A673 (cell line): ENCODE data around the gene MS4A15. TPM values are rescaled to one million over a fixed set of nuclear protein-coding genes. Genes with fewer than 3 reads are reported as not detected.

Experiments used
- BruUV-seq: library from RNA; stranded (reverse); fragments of 400-500 nt; replicated peaks from 2 replicates; lab custom pipeline; 2021; lab: Mats Ljungman, UMichigan
- CTCF ChIA-PET: fragments of 300-600 bp; sonication (Branson Sonifier 250); formaldehyde crosslinking; loops from one replicate; lab custom pipeline; 2022; ENCODE audit warnings: antibody characterized with exemption; lab: Charles Lee
- POLR2A ChIA-PET: fragments of 300-600 bp; sonication (Branson Sonifier 250); formaldehyde crosslinking; loops from one replicate; lab custom pipeline; 2022; ENCODE audit warnings: antibody characterized with exemption; ENCODE audit not compliant: low non-redundant PET; lab: Charles Lee
- DNase-seq: peaks from one replicate; pipeline ENCODE4 v3.0.0-alpha.2; 2015; ENCODE audit warnings: low spot score
- H3K27ac ChIP-seq: fragments of 200-600 bp; sonication (generic); 2 replicates; pipeline ENCODE4 v1.5.1; 2016; ENCODE audit warnings: mixed run types, low read depth, mild to moderate bottlenecking, mixed read lengths, antibody characterized with exemption, low read length; ENCODE audit not compliant: poor library complexity, severe bottlenecking
- H3K27me3 ChIP-seq: fragments of 200-600 bp; sonication (generic); replicated peaks from 2 replicates; pipeline ENCODE4 v1.6.1; 2017; ENCODE audit warnings: mixed run types, low read depth, mild to moderate bottlenecking, mixed read lengths, antibody characterized with exemption, low read length; ENCODE audit not compliant: insufficient read depth, poor library complexity
- H3K36me3 ChIP-seq: fragments of 200-600 bp; sonication (generic); 2 replicates; pipeline ENCODE4 v1.6.1; 2016; ENCODE audit warnings: mixed run types, mild to moderate bottlenecking, mixed read lengths, antibody characterized with exemption, low read length; ENCODE audit not compliant: insufficient read depth, poor library complexity, severe bottlenecking
- H3K4me1 ChIP-seq: fragments of 200-600 bp; sonication (generic); 2 replicates; pipeline ENCODE4 v1.6.1; 2017; ENCODE audit warnings: mixed run types, mild to moderate bottlenecking, mixed read lengths, antibody characterized with exemption, low read length; ENCODE audit not compliant: insufficient read depth, poor library complexity, severe bottlenecking
- H3K4me3 ChIP-seq: fragments of 200-600 bp; sonication (generic); 2 replicates; pipeline ENCODE4 v1.5.1; 2016; ENCODE audit warnings: low read depth, mixed run types, mild to moderate bottlenecking, mixed read lengths, low read length; ENCODE audit not compliant: poor library complexity, severe bottlenecking
- H3K9me3 ChIP-seq: fragments of 200-600 bp; sonication (generic); 2 replicates; pipeline ENCODE4 v1.6.1; 2016; ENCODE audit warnings: mixed run types, low read depth, mild to moderate bottlenecking, mixed read lengths, antibody characterized with exemption, low read length; ENCODE audit not compliant: poor library complexity, severe bottlenecking
- EZH2 ChIP-seq: fragments of 200-600 bp; sonication (generic); IDR thresholded peaks from 2 replicates; pipeline ENCODE4 v1.6.1; 2017; ENCODE audit warnings: borderline replicate concordance, low read depth, mild to moderate bottlenecking, mixed read lengths, antibody characterized with exemption, low read length; ENCODE audit not compliant: poor library complexity, severe bottlenecking
- intact Hi-C: fragments of 100-400 bp; cut with micrococcal nuclease; formaldehyde crosslinking; loops from one replicate; pipeline ENCODE4 v1.10.0; 2022; ENCODE audit not compliant: unreplicated experiment
- total RNA-seq: library from RNA; stranded (reverse); gene quantifications from 2 replicates; pipeline ENCODE4 v1.2.3, GENCODE V29; 2021
- TF ChIP-seq, protein P1 (sequence below): fragments of 300-800, 200-600 bp; sonication (generic); conservative IDR thresholded peaks from 2 replicates; pipeline ENCODE4 v1.5.1; 2017; ENCODE audit warnings: low read depth, mild to moderate bottlenecking, antibody characterized with exemption, low read length, moderate library complexity, mixed read lengths

Gene MS4A15
- total RNA-seq, 1 experiment from 2014 or later = not detected

GRCh38 chr11:60743058-60743457 lies 13.6 kb upstream of the MS4A15 start:
- Histone ChIP-seq H3K4me3 (no peak overlapping the region), H3K9me3 (no peaks in the 10 kb centered on the region), H3K27ac (no peak overlapping the region), H3K36me3 (no peaks in the 10 kb centered on the region), H3K4me1 (no peaks in the 10 kb centered on the region), H3K27me3 (peaks cover 15% of the 10 kb centered on the region)
- CTCF ChIA-PET = no interaction called here
- no peak for DNase-seq
- TF ChIP-seq, protein P1, sequence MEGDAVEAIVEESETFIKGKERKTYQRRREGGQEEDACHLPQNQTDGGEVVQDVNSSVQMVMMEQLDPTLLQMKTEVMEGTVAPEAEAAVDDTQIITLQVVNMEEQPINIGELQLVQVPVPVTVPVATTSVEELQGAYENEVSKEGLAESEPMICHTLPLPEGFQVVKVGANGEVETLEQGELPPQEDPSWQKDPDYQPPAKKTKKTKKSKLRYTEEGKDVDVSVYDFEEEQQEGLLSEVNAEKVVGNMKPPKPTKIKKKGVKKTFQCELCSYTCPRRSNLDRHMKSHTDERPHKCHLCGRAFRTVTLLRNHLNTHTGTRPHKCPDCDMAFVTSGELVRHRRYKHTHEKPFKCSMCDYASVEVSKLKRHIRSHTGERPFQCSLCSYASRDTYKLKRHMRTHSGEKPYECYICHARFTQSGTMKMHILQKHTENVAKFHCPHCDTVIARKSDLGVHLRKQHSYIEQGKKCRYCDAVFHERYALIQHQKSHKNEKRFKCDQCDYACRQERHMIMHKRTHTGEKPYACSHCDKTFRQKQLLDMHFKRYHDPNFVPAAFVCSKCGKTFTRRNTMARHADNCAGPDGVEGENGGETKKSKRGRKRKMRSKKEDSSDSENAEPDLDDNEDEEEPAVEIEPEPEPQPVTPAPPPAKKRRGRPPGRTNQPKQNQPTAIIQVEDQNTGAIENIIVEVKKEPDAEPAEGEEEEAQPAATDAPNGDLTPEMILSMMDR = no peak
- TF ChIP-seq EZH2 = no peak
- intact Hi-C loops = no loop called here
- BruUV-seq = no TSS peak
- POLR2A ChIA-PET = no interaction called here

DNA sequence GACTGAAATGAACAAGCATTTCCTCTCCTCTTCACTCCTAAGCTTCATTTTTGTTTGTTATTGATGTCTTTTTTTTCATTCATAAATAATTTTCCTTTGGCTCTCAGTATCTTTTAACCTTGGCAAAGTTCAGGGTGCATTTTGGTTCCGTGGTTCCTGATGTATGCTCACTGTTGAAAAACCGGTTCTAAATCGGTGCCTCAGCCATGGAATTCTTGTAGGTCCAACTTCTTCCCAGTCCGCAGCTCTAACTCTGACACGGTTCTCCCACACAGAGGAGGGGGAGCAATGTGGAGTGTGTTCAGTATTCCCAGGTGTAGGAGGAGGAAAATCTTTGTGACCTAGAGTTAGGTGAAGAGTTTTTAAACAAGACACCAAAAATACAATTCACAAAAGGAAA lies 12.6 kb upstream of the MS4A15 start:
- intact Hi-C loops = no loop called here
- Histone ChIP-seq H3K9me3 (no peaks in the 10 kb centered on the region), H3K27me3 (peaks cover 6% of the 10 kb centered on the region), H3K4me1 (no peaks in the 10 kb centered on the region), H3K36me3 (no peaks in the 10 kb centered on the region), H3K27ac (no peak overlapping the region), H3K4me3 (no peak overlapping the region)
- ChIA-PET POLR2A (no interaction called here), CTCF (no interaction called here)
- TF ChIP-seq, protein P1 = no peak
- TF ChIP-seq EZH2 = no peak
- DNase-seq = no peak
- BruUV-seq = no TSS peak

DNA sequence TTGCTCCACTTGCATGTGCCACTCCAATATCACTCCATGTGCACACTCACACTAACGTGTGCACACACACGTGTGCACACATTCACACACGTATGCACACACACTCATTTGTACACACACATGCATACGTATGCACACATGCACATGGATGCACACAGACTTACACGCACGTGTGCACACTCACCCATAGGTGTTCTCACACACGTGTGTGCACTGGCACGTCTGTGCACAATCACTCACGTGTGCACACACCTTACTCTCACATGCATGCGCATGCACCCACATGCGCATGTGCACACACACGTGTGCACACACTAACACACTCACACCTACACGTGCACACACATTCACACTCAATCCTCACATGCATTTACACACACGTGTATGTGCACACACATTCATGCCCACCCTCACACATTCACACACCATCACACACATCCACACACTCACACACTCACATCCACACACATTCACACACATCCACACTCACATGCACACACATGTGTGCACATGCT lies 9.3 kb upstream of the MS4A15 start:
- Histone ChIP-seq H3K9me3 (no peaks in the 10 kb centered on the region), H3K27ac (no peak overlapping the region), H3K27me3 (peaks cover 16% of the 10 kb centered on the region), H3K4me3 (no peak overlapping the region), H3K4me1 (no peaks in the 10 kb centered on the region), H3K36me3 (no peaks in the 10 kb centered on the region)
- no TSS peak for BruUV-seq
- TF ChIP-seq, protein P1 = no peak
- TF ChIP-seq EZH2 = no peak
- no peak for DNase-seq
- CTCF ChIA-PET = no interaction called here
- POLR2A ChIA-PET = no interaction called here
- intact Hi-C loops = no loop called here
